Neural progenitor cell (in vitro differentiated cells): Measurements from ENCODE around the gene TSPAN17. TPM values are rescaled to one million over a fixed set of nuclear protein-coding genes. Genes with fewer than 3 reads are reported as not detected.
"Not testable (repeated sequence)": the region's sequence is repeated elsewhere in the genome, so short reads cannot be mapped to it uniquely, and the experiment has no call there.

Source experiments
- DNase-seq: peaks from one replicate; pipeline ENCODE4 v3.0.0-alpha.2; 2016; ENCODE audit warnings: low spot score
- H2AFZ ChIP-seq: fragments of 200-600 bp; sonication (generic); replicated peaks from 2 replicates; pipeline ENCODE4 v1.6.1; 2016; ENCODE audit warnings: antibody characterized with exemption
- H3F3A ChIP-seq: fragments of 200-600 bp; sonication (generic); 2 replicates; pipeline ENCODE4 v1.6.1; 2016; ENCODE audit warnings: antibody characterized with exemption, low read depth
- H3K27ac ChIP-seq: fragments of 200-600 bp; sonication (generic); 2 replicates; pipeline ENCODE4 v1.5.1; 2016; ENCODE audit warnings: mild to moderate bottlenecking
- H3K27me3 ChIP-seq: fragments of 200-600 bp; sonication (generic); 2 replicates; pipeline ENCODE4 v1.6.1; 2016; ENCODE audit warnings: mild to moderate bottlenecking, moderate library complexity
- H3K36me3 ChIP-seq: fragments of 200-600 bp; sonication (generic); 2 replicates; pipeline ENCODE4 v1.5.1; 2016
- H3K4me1 ChIP-seq: fragments of 200-600 bp; sonication (generic); 2 replicates; pipeline ENCODE4 v1.6.1; 2016; ENCODE audit warnings: mixed run types
- H3K4me2 ChIP-seq: fragments of 200-600 bp; sonication (generic); 2 replicates; pipeline ENCODE4 v1.6.1; 2016
- H3K4me3 ChIP-seq: fragments of 200-600 bp; sonication (generic); 2 replicates; pipeline ENCODE4 v1.5.1; 2016
- H3K79me2 ChIP-seq: fragments of 200-600 bp; sonication (generic); 2 replicates; pipeline ENCODE4 v1.6.1; 2016; ENCODE audit warnings: low read depth
- H3K9ac ChIP-seq: fragments of 200-600 bp; sonication (generic); 2 replicates; pipeline ENCODE4 v1.6.1; 2016
- H3K9me3 ChIP-seq: fragments of 200-600 bp; sonication (generic); 2 replicates; pipeline ENCODE4 v1.5.1; 2016; ENCODE audit warnings: low read depth
- H4K20me1 ChIP-seq: fragments of 200-600 bp; sonication (generic); 2 replicates; pipeline ENCODE4 v1.6.1; 2016; ENCODE audit warnings: low read depth
- H3K27ac Mint-ChIP-seq: 3 replicates; pipeline ENCODE4 v1.8.0; 2021; ENCODE audit warnings: mixed read lengths
- H3K27me3 Mint-ChIP-seq: 2 replicates; pipeline ENCODE4 v1.8.0; 2022; ENCODE audit warnings: low read depth, mild to moderate bottlenecking, inconsistent platforms, moderate library complexity, mixed read lengths; ENCODE audit not compliant: insufficient read depth
- H3K36me3 Mint-ChIP-seq: 3 replicates; pipeline ENCODE4 v1.8.0; 2021; ENCODE audit warnings: mixed read lengths
- H3K4me1 Mint-ChIP-seq: 3 replicates; pipeline ENCODE4 v1.8.0; 2021; ENCODE audit warnings: mixed read lengths
- H3K4me3 Mint-ChIP-seq: 3 replicates; pipeline ENCODE4 v1.8.0; 2021; ENCODE audit warnings: mild to moderate bottlenecking, moderate library complexity, mixed read lengths
- H3K9me3 Mint-ChIP-seq: 3 replicates; pipeline ENCODE4 v1.8.0; 2020; ENCODE audit warnings: mixed read lengths
- CTCF ChIP-seq: fragments of 200-600 bp; sonication (generic); IDR thresholded peaks from 2 replicates; pipeline ENCODE4 v1.5.1; 2017; ENCODE audit warnings: antibody characterized with exemption, mild to moderate bottlenecking
- EZH2 ChIP-seq: fragments of 200-600 bp; sonication (generic); IDR thresholded peaks from 2 replicates; pipeline ENCODE4 v1.6.1; 2017; ENCODE audit warnings: antibody characterized with exemption, mild to moderate bottlenecking, moderate library complexity
- EZH2phosphoT487 ChIP-seq: fragments of 200-600 bp; sonication (generic); IDR thresholded peaks from 2 replicates; pipeline ENCODE4 v1.6.1; 2017; ENCODE audit warnings: antibody characterized with exemption
- total RNA-seq: library from RNA; depleted of rRNA; stranded (reverse); fragments of >200 nt; gene quantifications from 2 replicates; pipeline ENCODE4 v1.2.3, GENCODE V29; 2015; ENCODE audit warnings: low replicate concordance

TSPAN17 gene
- total RNA-seq, 1 donor from 2014 or later, result 25.9 TPM

- no peaks in the 10 kb centered on the region for H3K79me2 ChIP-seq
- H3K9me3 ChIP-seq, result no peaks in the 10 kb centered on the region
- H3K4me3 Mint-ChIP-seq, result no peak overlapping the region
- H3K9me3 Mint-ChIP-seq, result no peaks in the 10 kb centered on the region
- H3K27ac ChIP-seq, result no peak overlapping the region
- H3K4me3 ChIP-seq, result no peak overlapping the region
- no peak overlapping the region for H2AFZ ChIP-seq
- no peak overlapping the region for H3K27ac Mint-ChIP-seq
- H3K4me2 ChIP-seq, result no peak overlapping the region
- peaks cover 47% of the 10 kb centered on the region for H3K4me1 ChIP-seq
- H3K36me3 ChIP-seq, result no peaks in the 10 kb centered on the region
- H4K20me1 ChIP-seq, result no peaks in the 10 kb centered on the region
- H3K27me3 ChIP-seq, result no peaks in the 10 kb centered on the region
- H3K27me3 Mint-ChIP-seq, result peaks cover 12% of the 10 kb centered on the region
- no peak overlapping the region for H3K9ac ChIP-seq
- H3K36me3 Mint-ChIP-seq, result no peaks in the 10 kb centered on the region
- no peak for DNase-seq
- peaks cover 37% of the 10 kb centered on the region for H3K4me1 Mint-ChIP-seq
- H3F3A ChIP-seq, result peaks cover 25% of the 10 kb centered on the region
- TF ChIP-seq CTCF, result no peak
Observed at GRCh38 chr5:176695073-176695472, 47.8 kb downstream of the TSPAN17 start.

- H3F3A ChIP-seq, result peaks cover 25% of the 10 kb centered on the region
- Mint-ChIP-seq H3K4me3 (no peak overlapping the region), H3K27me3 (peaks cover 20% of the 10 kb centered on the region), H3K36me3 (no peaks in the 10 kb centered on the region), H3K9me3 (no peaks in the 10 kb centered on the region), H3K27ac (no peak overlapping the region), H3K4me1 (peaks cover 44% of the 10 kb centered on the region)
- peak overlapping the region; percentile 60 for H3K4me2 ChIP-seq
- peak overlapping the region; percentile 53 for H3K27ac ChIP-seq
- no peak overlapping the region for H3K9ac ChIP-seq
- H3K79me2 ChIP-seq, result no peaks in the 10 kb centered on the region
- H4K20me1 ChIP-seq, result no peaks in the 10 kb centered on the region
- H3K9me3 ChIP-seq, result no peaks in the 10 kb centered on the region
- H3K36me3 ChIP-seq, result no peaks in the 10 kb centered on the region
- no peak overlapping the region for H3K4me3 ChIP-seq
- TF ChIP-seq CTCF (peak; percentile 26), EZH2phosphoT487 (no peak), EZH2 (no peak)
- H2AFZ ChIP-seq, result no peak overlapping the region
- no peaks in the 10 kb centered on the region for H3K27me3 ChIP-seq
- peaks cover 48% of the 10 kb centered on the region for H3K4me1 ChIP-seq
- DNase-seq, result peak; percentile 26
Observed at GRCh38 chr5:176697267-176697933, 50.1 kb downstream of the TSPAN17 start.

- Histone ChIP-seq H3K27me3 (no peaks in the 10 kb centered on the region), H3K9me3 (no peaks in the 10 kb centered on the region), H3K9ac (no peak overlapping the region), H3F3A (peaks cover 25% of the 10 kb centered on the region), H3K4me2 (peak overlapping the region; percentile 60), H3K27ac (peak overlapping the region; percentile 53), H3K79me2 (no peaks in the 10 kb centered on the region), H3K4me1 (peaks cover 50% of the 10 kb centered on the region), H3K4me3 (no peak overlapping the region), H4K20me1 (no peaks in the 10 kb centered on the region), H2AFZ (peak overlapping the region; percentile 14), H3K36me3 (no peaks in the 10 kb centered on the region)
- H3K4me3 Mint-ChIP-seq, result peak overlapping the region; percentile 8
- H3K27ac Mint-ChIP-seq, result peak overlapping the region; percentile 43
- peaks cover 40% of the 10 kb centered on the region for H3K4me1 Mint-ChIP-seq
- H3K36me3 Mint-ChIP-seq, result no peaks in the 10 kb centered on the region
- H3K9me3 Mint-ChIP-seq, result no peaks in the 10 kb centered on the region
- TF ChIP-seq EZH2phosphoT487 (no peak), CTCF (no peak), EZH2 (no peak)
- DNase-seq, result peak; percentile 82
- H3K27me3 Mint-ChIP-seq, result peaks cover 20% of the 10 kb centered on the region
Observed at GRCh38 chr5:176697934-176698538, 50.8 kb downstream of the TSPAN17 start.

GRCh38 chr5:176699446-176699845, 52.2 kb downstream of the TSPAN17 start:
- peaks cover 25% of the 10 kb centered on the region for H3F3A ChIP-seq
- H3K36me3 ChIP-seq, H3K27ac Mint-ChIP-seq, DNase-seq, H3K36me3 Mint-ChIP-seq, H3K9ac ChIP-seq, H4K20me1 ChIP-seq, H2AFZ ChIP-seq, H3K4me3 ChIP-seq, H3K4me3 Mint-ChIP-seq, H3K9me3 Mint-ChIP-seq, H3K9me3 ChIP-seq, H3K27me3 ChIP-seq, H3K4me2 ChIP-seq, H3K79me2 ChIP-seq, H3K27ac ChIP-seq: not testable (repeated sequence)
- H3K4me1 ChIP-seq, result peaks cover 50% of the 10 kb centered on the region
- peaks cover 22% of the 10 kb centered on the region for H3K27me3 Mint-ChIP-seq
- H3K4me1 Mint-ChIP-seq, result peaks cover 35% of the 10 kb centered on the region
